ENCODE data around the gene ADAM23. TPM values are rescaled to one million over a fixed set of nuclear protein-coding genes. Genes with fewer than 3 reads are reported as not detected.

The ADAM23 gene
- total RNA-seq, 1 experiment from 2014 or later: 24.6 TPM

GRCh38 chr2:206474099-206474498 is 30.8 kb downstream of the ADAM23 start (continued):
- TF ChIP-seq JUN (CRISPR knock-in tag; IDR thresholded peaks at IDR 0.05) (no peak), NFYB (CRISPR knock-in tag; conservative IDR thresholded peaks at IDR 0.05; ENCODE audit: low read depth) (no peak), ZNF423 (CRISPR knock-in tag; IDR thresholded peaks at IDR 0.05) (no peak), GRHL2 (CRISPR knock-in tag; IDR thresholded peaks at IDR 0.05; ENCODE audit: insufficient replicate concordance, severe bottlenecking) (no peak), ZSCAN18 (CRISPR knock-in tag; IDR thresholded peaks at IDR 0.05) (no peak)

GRCh38 chr2:206477296-206477695 is 34.0 kb downstream of the ADAM23 start:
- H3K9me3 Mint-ChIP-seq: peaks cover 9% of the 10 kb centered on the region
- ChIA-PET CTCF (no interaction called here), POLR2A (no interaction called here)
- H3K27ac Mint-ChIP-seq: no peak overlapping the region
- no peak overlapping the region for H3K4me3 Mint-ChIP-seq
- no peak for ATAC-seq
- peaks cover 5% of the 10 kb centered on the region; the same call in 1 of the 2 replicates for H3K27me3 Mint-ChIP-seq (ENCODE audit: low read depth)
- DNase-seq (ENCODE audit: low spot score): no peak
- peaks cover 11% of the 10 kb centered on the region for H3K36me3 Mint-ChIP-seq
- TF ChIP-seq SMAD3 (CRISPR knock-in tag; IDR thresholded peaks at IDR 0.05; ENCODE audit: borderline replicate concordance) (no peak), TEAD4 (CRISPR knock-in tag; IDR thresholded peaks at IDR 0.05) (no peak), E2F4 (CRISPR knock-in tag; IDR thresholded peaks at IDR 0.05; ENCODE audit: borderline replicate concordance, low read depth) (no peak), GRHL2 (CRISPR knock-in tag; IDR thresholded peaks at IDR 0.05; ENCODE audit: insufficient replicate concordance, severe bottlenecking) (no peak)
- H3K4me1 Mint-ChIP-seq: peaks cover 7% of the 10 kb centered on the region

- ChIA-PET CTCF (no interaction called here), POLR2A (no interaction called here)
- H3K27ac Mint-ChIP-seq: no peak overlapping the region
- peaks cover 5% of the 10 kb centered on the region; the same call in 1 of the 2 replicates for H3K27me3 Mint-ChIP-seq (ENCODE audit: low read depth)
- peaks cover 7% of the 10 kb centered on the region for H3K4me1 Mint-ChIP-seq
- H3K36me3 Mint-ChIP-seq: peaks cover 11% of the 10 kb centered on the region
- ATAC-seq (no peak), DNase-seq (ENCODE audit: low spot score) (no peak)
- H3K4me3 Mint-ChIP-seq: no peak overlapping the region
- peaks cover 9% of the 10 kb centered on the region for H3K9me3 Mint-ChIP-seq
- TF ChIP-seq TEAD4 (CRISPR knock-in tag; IDR thresholded peaks at IDR 0.05): no peak
- TF ChIP-seq ZSCAN18 (CRISPR knock-in tag; IDR thresholded peaks at IDR 0.05): no peak
- no peak for TF ChIP-seq ZNF532 (CRISPR knock-in tag; IDR thresholded peaks at IDR 0.05; ENCODE audit: borderline replicate concordance)
- TF ChIP-seq HMGA2 (CRISPR knock-in tag; IDR thresholded peaks at IDR 0.05): no peak
- no peak for TF ChIP-seq TCF7 (CRISPR knock-in tag; IDR thresholded peaks at IDR 0.05; ENCODE audit: low read depth)
- TF ChIP-seq ZNF121 (CRISPR knock-in tag; IDR thresholded peaks at IDR 0.05): no peak
- no peak for TF ChIP-seq TP53 (CRISPR knock-in tag; IDR thresholded peaks at IDR 0.05)
- TF ChIP-seq MYBL2 (CRISPR knock-in tag; IDR thresholded peaks at IDR 0.05): no peak
- TF ChIP-seq ARID4B (CRISPR knock-in tag; IDR thresholded peaks at IDR 0.05; ENCODE audit: borderline replicate concordance): no peak
- no peak for TF ChIP-seq IRF2 (CRISPR knock-in tag; IDR thresholded peaks at IDR 0.05; ENCODE audit: borderline replicate concordance, low read depth)
- TF ChIP-seq HMGXB4 (CRISPR knock-in tag; IDR thresholded peaks at IDR 0.05): no peak
- TF ChIP-seq ZNF671 (CRISPR knock-in tag; IDR thresholded peaks at IDR 0.05): no peak
- TF ChIP-seq OVOL2 (CRISPR knock-in tag; IDR thresholded peaks at IDR 0.05; ENCODE audit: borderline replicate concordance): no peak
Observed at GRCh38 chr2:206478340-206478739, 35.0 kb downstream of the ADAM23 start.

All from WTC11 (cell line).